Measurements from ENCODE around the gene CD3D.
"Not testable (repeated sequence)": the region's sequence is repeated elsewhere in the genome, so short reads cannot be mapped to it uniquely, and the experiment has no call there.

CD3D gene

DNA sequence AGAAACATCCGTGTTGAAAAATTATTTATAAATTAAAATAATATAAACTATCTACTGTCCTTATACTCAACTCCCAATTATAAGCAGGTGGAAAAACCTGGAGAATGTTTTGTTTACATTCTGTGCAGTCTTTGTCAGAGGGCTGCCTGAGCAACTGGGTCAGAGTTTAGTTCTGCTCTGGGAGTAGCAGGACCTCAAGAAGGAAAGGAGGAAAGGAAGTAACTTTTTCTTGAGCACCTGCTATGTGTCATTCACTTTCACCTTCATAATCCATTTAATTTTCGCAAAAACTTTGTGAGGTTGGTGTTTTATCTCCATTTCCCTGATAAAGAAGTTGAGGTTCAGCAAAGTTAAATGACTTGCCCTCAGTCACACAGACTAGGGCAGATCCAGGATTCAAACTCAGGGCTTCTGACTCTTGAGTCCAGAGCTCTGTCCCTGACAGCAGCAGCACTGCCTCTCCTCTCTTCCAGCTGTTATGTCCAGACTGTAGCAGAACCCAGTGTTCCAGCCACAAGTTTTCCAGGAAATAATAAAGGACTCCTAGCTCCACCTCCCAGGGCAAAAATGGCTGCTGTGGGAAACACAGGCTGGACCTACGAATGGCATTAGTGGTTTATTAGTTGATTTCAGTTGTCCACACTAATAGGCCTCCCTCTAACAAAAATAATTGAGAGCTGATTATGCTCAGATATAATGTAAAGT lies 31.6 kb downstream of the CD3D start:
- no peak overlapping the region for H4K91ac ChIP-seq (ENCODE audit: low read length)
- no peak overlapping the region for H3K9ac ChIP-seq (ENCODE audit: low read length)
- H3K23ac ChIP-seq (ENCODE audit: low read length in 2 of 2), result no peak overlapping the region
- peaks cover 37 to 45% of the 10 kb centered on the region in 2 experiments for H3K27me3 ChIP-seq (ENCODE audit: control insufficient read depth in 1 of 2, insufficient read depth in 1 of 2, low read length in 2 of 2)
- no peaks in the 10 kb centered on the region for H3K4me1 ChIP-seq (ENCODE audit: control insufficient read depth, insufficient read depth, low read depth, low read length)
- H3K4me3 ChIP-seq (ENCODE audit: insufficient read depth in 1 of 2, low read depth in 1 of 2, low read length in 2 of 2), result no peak overlapping the region
- no peak overlapping the region for H2BK15ac ChIP-seq (ENCODE audit: low read depth, poor library complexity, severe bottlenecking)
- H4K8ac ChIP-seq (ENCODE audit: low read length), result no peak overlapping the region
- H3K4me2 ChIP-seq (ENCODE audit: low read length, poor library complexity, severe bottlenecking), result no peak overlapping the region
- no peak overlapping the region for H3K27ac ChIP-seq (ENCODE audit: low read length, poor library complexity, severe bottlenecking)
- DNase-seq, result no peak
- H3K79me1 ChIP-seq (replicated peaks; ENCODE audit: low read length, poor library complexity, severe bottlenecking), result no peaks in the 10 kb centered on the region
- H2AFZ ChIP-seq (ENCODE audit: low read depth, low read length), result no peak overlapping the region
- H2BK5ac ChIP-seq (ENCODE audit: low read depth, low read length, poor library complexity, severe bottlenecking), result no peak overlapping the region
- H2BK120ac ChIP-seq (ENCODE audit: low read depth, low read length), result no peak overlapping the region
- no peak overlapping the region for H3K14ac ChIP-seq (ENCODE audit: low read length in 2 of 2)
- no peaks in the 10 kb centered on the region for H3K9me3 ChIP-seq (ENCODE audit: control insufficient read depth, low read length)
- no peak overlapping the region for H2AK5ac ChIP-seq (ENCODE audit: low read length, severe bottlenecking)
- H3K36me3 ChIP-seq (ENCODE audit: control insufficient read depth in 1 of 2, insufficient read depth in 2 of 2, low read depth in 1 of 2, low read length in 2 of 2), result no peaks in the 10 kb centered on the region
- WGBS, result 83% methylated on average over 1 of the region's 3 CpGs
- H3K18ac ChIP-seq (ENCODE audit: low read depth in 1 of 2, low read length in 2 of 2), result no peak overlapping the region
- H2BK12ac ChIP-seq (ENCODE audit: low read length in 2 of 2), result no peak overlapping the region
- no peak overlapping the region for H3K4ac ChIP-seq (ENCODE audit: low read depth in 1 of 2, low read length in 2 of 2)

DNA sequence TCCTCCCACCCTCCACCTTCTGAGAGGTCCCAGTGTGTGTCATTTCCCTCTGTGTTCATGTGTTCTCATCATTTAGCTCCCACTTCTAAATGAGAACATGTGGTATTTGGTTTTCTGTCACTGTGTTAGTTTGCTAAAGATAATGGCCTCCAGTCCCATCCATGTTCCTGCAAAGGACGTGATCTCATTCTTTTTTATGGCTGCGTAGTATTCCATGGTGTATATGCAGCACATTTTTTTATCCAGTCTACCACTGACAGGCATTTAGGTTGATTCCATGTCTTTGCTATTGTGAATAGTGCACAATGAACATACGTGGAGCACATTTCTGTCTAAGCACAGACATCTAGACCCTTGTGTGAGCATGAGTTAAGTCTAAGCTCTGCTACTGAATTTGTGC lies 32.2 kb downstream of the CD3D start:
- Histone ChIP-seq H2BK120ac (ENCODE audit: low read depth, low read length) (no peak overlapping the region), H3K4me3 (ENCODE audit: insufficient read depth in 1 of 2, low read depth in 1 of 2, low read length in 2 of 2) (no peak overlapping the region), H3K36me3 (ENCODE audit: control insufficient read depth in 1 of 2, insufficient read depth in 2 of 2, low read depth in 1 of 2, low read length in 2 of 2) (no peaks in the 10 kb centered on the region), H3K4ac (ENCODE audit: low read depth in 1 of 2, low read length in 2 of 2) (no peak overlapping the region), H3K9ac (ENCODE audit: low read length) (no peak overlapping the region), H3K9me3 (ENCODE audit: control insufficient read depth, low read length) (no peaks in the 10 kb centered on the region), H2BK15ac (ENCODE audit: low read depth, poor library complexity, severe bottlenecking) (no peak overlapping the region), H3K79me1 (replicated peaks; ENCODE audit: low read length, poor library complexity, severe bottlenecking) (no peaks in the 10 kb centered on the region), H3K14ac (ENCODE audit: low read length in 2 of 2) (no peak overlapping the region), H4K8ac (ENCODE audit: low read length) (no peak overlapping the region), H3K27me3 (ENCODE audit: control insufficient read depth in 1 of 2, insufficient read depth in 1 of 2, low read length in 2 of 2) (peaks cover 33 to 38% of the 10 kb centered on the region in 2 experiments), H3K18ac (ENCODE audit: low read depth in 1 of 2, low read length in 2 of 2) (no peak overlapping the region), H2AFZ (ENCODE audit: low read depth, low read length) (no peak overlapping the region), H2BK12ac (ENCODE audit: low read length in 2 of 2) (no peak overlapping the region), H2BK5ac (ENCODE audit: low read depth, low read length, poor library complexity, severe bottlenecking) (no peak overlapping the region), H4K91ac (ENCODE audit: low read length) (no peak overlapping the region), H2AK5ac (ENCODE audit: low read length, severe bottlenecking) (no peak overlapping the region), H3K4me2 (ENCODE audit: low read length, poor library complexity, severe bottlenecking) (no peak overlapping the region), H3K27ac (ENCODE audit: low read length, poor library complexity, severe bottlenecking) (no peak overlapping the region), H3K4me1 (ENCODE audit: control insufficient read depth, insufficient read depth, low read depth, low read length) (no peaks in the 10 kb centered on the region), H3K23ac (ENCODE audit: low read length in 2 of 2) (no peak overlapping the region)
- 94% methylated on average over 3 of the region's 3 CpGs for WGBS
- DNase-seq, result no peak

DNA sequence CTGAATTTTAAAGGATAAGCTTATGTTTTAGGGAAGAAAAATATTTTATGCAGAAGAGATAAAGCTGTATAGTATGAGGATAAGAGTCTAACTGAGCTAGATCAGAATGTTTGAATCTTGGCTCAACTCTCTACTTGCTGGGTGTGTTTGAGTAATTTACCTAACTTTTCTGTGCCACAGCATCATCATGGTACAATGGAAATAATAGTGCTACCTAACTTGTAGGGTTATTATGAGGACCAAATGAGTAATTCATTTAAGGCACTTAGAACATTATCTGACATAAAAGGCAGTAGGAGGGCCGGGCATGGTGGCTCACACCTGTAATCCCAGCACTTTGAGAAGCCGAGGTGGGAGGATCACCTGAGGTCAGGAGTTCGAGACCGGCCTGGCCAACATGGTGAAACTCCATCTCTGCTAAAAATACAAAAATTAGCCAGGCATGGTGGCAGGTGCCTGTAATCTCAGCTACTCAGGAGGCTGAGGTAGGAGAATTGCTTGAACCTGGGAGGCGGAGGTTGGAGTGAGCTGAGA lies 33.4 kb downstream of the CD3D start:
- H3K27ac ChIP-seq (ENCODE audit: low read length, poor library complexity, severe bottlenecking); H2BK12ac ChIP-seq (ENCODE audit: low read length in 2 of 2); H3K36me3 ChIP-seq (ENCODE audit: control insufficient read depth in 1 of 2, insufficient read depth in 2 of 2, low read depth in 1 of 2, low read length in 2 of 2); H3K14ac ChIP-seq (ENCODE audit: low read length in 2 of 2); H2AFZ ChIP-seq (ENCODE audit: low read depth, low read length); H3K9me3 ChIP-seq (ENCODE audit: control insufficient read depth, low read length); H3K4ac ChIP-seq (ENCODE audit: low read depth in 1 of 2, low read length in 2 of 2); H3K4me2 ChIP-seq (ENCODE audit: low read length, poor library complexity, severe bottlenecking); H3K9ac ChIP-seq (ENCODE audit: low read length); H2AK5ac ChIP-seq (ENCODE audit: low read length, severe bottlenecking); H4K91ac ChIP-seq (ENCODE audit: low read length); H2BK15ac ChIP-seq (ENCODE audit: low read depth, poor library complexity, severe bottlenecking); H4K8ac ChIP-seq (ENCODE audit: low read length); H3K79me1 ChIP-seq (replicated peaks; ENCODE audit: low read length, poor library complexity, severe bottlenecking); H2BK120ac ChIP-seq (ENCODE audit: low read depth, low read length); H3K4me3 ChIP-seq (ENCODE audit: insufficient read depth in 1 of 2, low read depth in 1 of 2, low read length in 2 of 2); H2BK5ac ChIP-seq (ENCODE audit: low read depth, low read length, poor library complexity, severe bottlenecking); DNase-seq; H3K4me1 ChIP-seq (ENCODE audit: control insufficient read depth, insufficient read depth, low read depth, low read length); H3K18ac ChIP-seq (ENCODE audit: low read depth in 1 of 2, low read length in 2 of 2); H3K23ac ChIP-seq (ENCODE audit: low read length in 2 of 2): not testable (repeated sequence)
- 82% methylated on average over 2 of the region's 5 CpGs for WGBS
- H3K27me3 ChIP-seq (ENCODE audit: control insufficient read depth in 1 of 2, insufficient read depth in 1 of 2, low read length in 2 of 2), result peaks cover 28 to 34% of the 10 kb centered on the region in 2 experiments

DNA sequence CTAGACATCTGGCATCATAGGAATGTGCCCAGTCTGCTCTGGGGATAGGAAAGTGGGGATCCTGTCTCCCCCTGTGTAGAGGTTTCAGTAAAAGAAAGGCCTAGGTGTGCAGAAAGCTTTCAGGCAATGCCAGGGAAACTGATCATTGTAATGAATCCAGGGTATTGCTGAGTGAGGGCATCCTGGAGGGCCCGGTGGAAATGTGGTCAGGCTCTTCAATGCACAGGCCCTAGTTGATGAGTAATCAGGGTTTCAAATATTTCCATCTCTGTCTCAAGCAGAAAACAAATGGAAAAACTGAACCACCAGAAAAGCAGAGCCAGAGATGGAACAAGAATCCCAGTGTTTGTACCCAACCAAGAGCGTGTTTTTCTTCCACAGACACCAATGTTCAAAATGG lies 35.9 kb downstream of the CD3D start:
- Histone ChIP-seq H3K23ac (ENCODE audit: low read length in 2 of 2) (no peak overlapping the region), H3K27me3 (ENCODE audit: control insufficient read depth in 1 of 2, insufficient read depth in 1 of 2, low read length in 2 of 2) (peaks cover 19 to 35% of the 10 kb centered on the region in 2 experiments), H3K14ac (ENCODE audit: low read length in 2 of 2) (no peak overlapping the region), H3K27ac (ENCODE audit: low read length, poor library complexity, severe bottlenecking) (no peak overlapping the region), H3K36me3 (ENCODE audit: control insufficient read depth in 1 of 2, insufficient read depth in 2 of 2, low read depth in 1 of 2, low read length in 2 of 2) (no peaks in the 10 kb centered on the region), H3K4ac (ENCODE audit: low read depth in 1 of 2, low read length in 2 of 2) (no peak overlapping the region), H3K79me1 (replicated peaks; ENCODE audit: low read length, poor library complexity, severe bottlenecking) (no peaks in the 10 kb centered on the region), H3K18ac (ENCODE audit: low read depth in 1 of 2, low read length in 2 of 2) (no peak overlapping the region), H2BK120ac (ENCODE audit: low read depth, low read length) (no peak overlapping the region), H3K4me2 (ENCODE audit: low read length, poor library complexity, severe bottlenecking) (no peak overlapping the region), H4K91ac (ENCODE audit: low read length) (no peak overlapping the region), H2AFZ (ENCODE audit: low read depth, low read length) (no peak overlapping the region), H3K9ac (ENCODE audit: low read length) (no peak overlapping the region), H2BK15ac (ENCODE audit: low read depth, poor library complexity, severe bottlenecking) (no peak overlapping the region), H2BK12ac (ENCODE audit: low read length in 2 of 2) (no peak overlapping the region), H3K9me3 (ENCODE audit: control insufficient read depth, low read length) (no peaks in the 10 kb centered on the region), H3K4me3 (ENCODE audit: insufficient read depth in 1 of 2, low read depth in 1 of 2, low read length in 2 of 2) (no peak overlapping the region), H2BK5ac (ENCODE audit: low read depth, low read length, poor library complexity, severe bottlenecking) (no peak overlapping the region), H4K8ac (ENCODE audit: low read length) (no peak overlapping the region), H3K4me1 (ENCODE audit: control insufficient read depth, insufficient read depth, low read depth, low read length) (no peaks in the 10 kb centered on the region), H2AK5ac (ENCODE audit: low read length, severe bottlenecking) (no peak overlapping the region)
- 86% methylated on average over 2 of the region's 2 CpGs for WGBS
- peak; percentile 13 for DNase-seq
